Activated naive CD4-positive, alpha-beta T cell treated with anti-CD3 and anti-CD28 coated beads, Interleukin-2, amount 50 U/mL, for 16 hours (primary cell): ENCODE data around the gene CKMT1B.
"Not testable (repeated sequence)": the region's sequence is repeated elsewhere in the genome, so short reads cannot be mapped to it uniquely, and the experiment has no call there.

Experiments
- DNase-seq: peaks from one replicate; pipeline ENCODE4 v3.0.0-alpha.2; 2020

Gene CKMT1B

GRCh38 chr15:43593328-43594190, at the start of gene CKMT1B:
CKMT1B (plus strand) TSS chr15:43594027; CDS start chr15:43594219, 192 bp downstream.
- DNase-seq, result not testable (repeated sequence)

GRCh38 chr15:43544266-43544665, 49.6 kb upstream of the CKMT1B start:
- DNase-seq, result no peak

- no peak for DNase-seq
These were observed 48.4 kb upstream of the CKMT1B start for GRCh38 chr15:43545426-43545825.

GRCh38 chr15:43547539-43547938, 46.3 kb upstream of the CKMT1B start:
- DNase-seq, result no peak

GRCh38 chr15:43550527-43551363, 43.1 kb upstream of the CKMT1B start:
- DNase-seq, result no peak

GRCh38 chr15:43552256-43552655, 41.6 kb upstream of the CKMT1B start:
- no peak for DNase-seq

- DNase-seq, result no peak
These were observed 40.8 kb upstream of the CKMT1B start for GRCh38 chr15:43552986-43553385.

- not testable (repeated sequence) for DNase-seq
These were observed 31.1 kb upstream of the CKMT1B start for GRCh38 chr15:43562753-43563152.

GRCh38 chr15:43563793-43564192, 30.0 kb upstream of the CKMT1B start:
- not testable (repeated sequence) for DNase-seq

GRCh38 chr15:43566615-43567014, 27.2 kb upstream of the CKMT1B start:
- DNase-seq, result not testable (repeated sequence)

GRCh38 chr15:43574607-43575006, 19.2 kb upstream of the CKMT1B start:
- not testable (repeated sequence) for DNase-seq

- DNase-seq, result not testable (repeated sequence)
These were observed 3.9 kb upstream of the CKMT1B start, which contains the start of gene PPIP5K1 for GRCh38 chr15:43589778-43590466. PPIP5K1 (minus strand) TSS chr15:43590208; CDS start chr15:43584504, 5,704 bp downstream.

- DNase-seq, result not testable (repeated sequence)
These were observed 986 bp upstream of the CKMT1B start for GRCh38 chr15:43592841-43593240.

- not testable (repeated sequence) for DNase-seq
These were observed 5.3 kb downstream of the CKMT1B start for GRCh38 chr15:43599131-43599530.

GRCh38 chr15:43600200-43600599, 6.4 kb downstream of the CKMT1B start:
- not testable (repeated sequence) for DNase-seq

GRCh38 chr15:43602233-43602632, 8.4 kb downstream of the CKMT1B start:
- not testable (repeated sequence) for DNase-seq

- DNase-seq, result not testable (repeated sequence)
These were observed 23.9 kb downstream of the CKMT1B start for GRCh38 chr15:43617750-43618149.

GRCh38 chr15:43618700-43619099, 24.9 kb downstream of the CKMT1B start, which contains the start of gene STRC:
STRC (minus strand) TSS chr15:43618800; CDS start chr15:43618722, 78 bp downstream.
- not testable (repeated sequence) for DNase-seq

GRCh38 chr15:43622068-43622799, 28.4 kb downstream of the CKMT1B start:
- DNase-seq, result not testable (repeated sequence)

GRCh38 chr15:43625106-43625505, 31.3 kb downstream of the CKMT1B start:
- DNase-seq, result no peak

GRCh38 chr15:43626937-43627336, 33.1 kb downstream of the CKMT1B start:
- not testable (repeated sequence) for DNase-seq
